ENCODE data around the gene IL17B.

IL17B gene

GRCh38 chr5:149357370-149358293 lies 21.5 kb downstream of the IL17B start, which contains the start of gene PCYOX1L:
PCYOX1L (plus strand) TSS chr5:149358046; CDS start chr5:149358069, 23 bp downstream.
- no peak for TF ChIP-seq CTCF (conservative IDR thresholded peaks at IDR 0.05; ENCODE audit: low read depth, low read length)
- peak within 1 kb of the TSS; percentile 70 for H3K4me2 ChIP-seq
- no peaks in the 10 kb centered on the region for H3K36me3 ChIP-seq (ENCODE audit: insufficient read depth)
- peak within 1 kb of the TSS; percentile 76 for H2AFZ ChIP-seq (ENCODE audit: low read depth)
- H3K27me3 ChIP-seq (ENCODE audit: insufficient read depth, low read depth) = no peaks in the 10 kb centered on the region
- H3K4me3 ChIP-seq (IDR thresholded peaks at IDR 0.05; ENCODE audit: insufficient read depth, low read depth, low read length) = no peak within 1 kb of the TSS
- peaks cover 8% of the 10 kb centered on the region; the same call in 1 of the 2 replicates for H3K79me2 ChIP-seq (ENCODE audit: insufficient read depth, low read depth)
- H4K20me1 ChIP-seq (ENCODE audit: insufficient read depth) = no peaks in the 10 kb centered on the region
- peaks cover 23% of the 10 kb centered on the region for H3K4me1 ChIP-seq (ENCODE audit: low read depth, poor library complexity, severe bottlenecking)
- peak within 1 kb of the TSS; percentile 58 for H3K27ac ChIP-seq
- H3K9ac ChIP-seq = peak within 1 kb of the TSS; percentile 71

- Histone ChIP-seq H3K27me3 (ENCODE audit: insufficient read depth, low read depth) (no peaks in the 10 kb centered on the region), H3K36me3 (ENCODE audit: insufficient read depth) (no peaks in the 10 kb centered on the region), H2AFZ (ENCODE audit: low read depth) (no peak overlapping the region), H4K20me1 (ENCODE audit: insufficient read depth) (no peaks in the 10 kb centered on the region), H3K9ac (no peak overlapping the region), H3K4me2 (no peak overlapping the region; the same call in 1 of the 2 replicates), H3K4me1 (ENCODE audit: low read depth, poor library complexity, severe bottlenecking) (peaks cover 23% of the 10 kb centered on the region), H3K4me3 (IDR thresholded peaks at IDR 0.05; ENCODE audit: insufficient read depth, low read depth, low read length) (no peak overlapping the region), H3K27ac (0 out of 2 replicates have a peak overlapping the region, but pooled peaks have one; percentile 58), H3K79me2 (ENCODE audit: insufficient read depth, low read depth) (peaks cover 8% of the 10 kb centered on the region; the same call in 1 of the 2 replicates)
- no peak for TF ChIP-seq CTCF (conservative IDR thresholded peaks at IDR 0.05; ENCODE audit: low read depth, low read length)
Observed at GRCh38 chr5:149356391-149356790, 22.7 kb downstream of the IL17B start.

GRCh38 chr5:149355688-149356087 lies 23.4 kb downstream of the IL17B start:
- Histone ChIP-seq H3K4me1 (ENCODE audit: low read depth, poor library complexity, severe bottlenecking) (peaks cover 23% of the 10 kb centered on the region), H3K9ac (no peak overlapping the region), H3K4me2 (no peak overlapping the region), H3K27me3 (ENCODE audit: insufficient read depth, low read depth) (no peaks in the 10 kb centered on the region), H3K79me2 (ENCODE audit: insufficient read depth, low read depth) (peaks cover 8% of the 10 kb centered on the region; the same call in 1 of the 2 replicates), H3K27ac (no peak overlapping the region), H3K36me3 (ENCODE audit: insufficient read depth) (no peaks in the 10 kb centered on the region), H4K20me1 (ENCODE audit: insufficient read depth) (no peaks in the 10 kb centered on the region), H2AFZ (ENCODE audit: low read depth) (no peak overlapping the region), H3K4me3 (IDR thresholded peaks at IDR 0.05; ENCODE audit: insufficient read depth, low read depth, low read length) (no peak overlapping the region)
- no peak for TF ChIP-seq CTCF (conservative IDR thresholded peaks at IDR 0.05; ENCODE audit: low read depth, low read length)

- Histone ChIP-seq H3K9ac (no peak overlapping the region), H4K20me1 (ENCODE audit: insufficient read depth) (no peaks in the 10 kb centered on the region), H3K36me3 (ENCODE audit: insufficient read depth) (no peaks in the 10 kb centered on the region), H2AFZ (ENCODE audit: low read depth) (no peak overlapping the region), H3K27ac (no peak overlapping the region), H3K4me1 (ENCODE audit: low read depth, poor library complexity, severe bottlenecking) (peaks cover 27% of the 10 kb centered on the region), H3K4me3 (IDR thresholded peaks at IDR 0.05; ENCODE audit: insufficient read depth, low read depth, low read length) (no peak overlapping the region), H3K79me2 (ENCODE audit: insufficient read depth, low read depth) (peaks cover 5% of the 10 kb centered on the region; the same call in 1 of the 2 replicates), H3K27me3 (ENCODE audit: insufficient read depth, low read depth) (no peaks in the 10 kb centered on the region), H3K4me2 (no peak overlapping the region)
- TF ChIP-seq CTCF (conservative IDR thresholded peaks at IDR 0.05; ENCODE audit: low read depth, low read length) = no peak
Observed at GRCh38 chr5:149353911-149354310, 25.2 kb downstream of the IL17B start.
